CD4-positive, alpha-beta T cell treated with Interleukin-1 beta for 1 hour (primary cell): Measurements from ENCODE around the gene CCL25.

Source experiments
- DNase-seq, 2 donors: peaks; one replicate each; pipeline ENCODE4 v3.0.0-alpha.2; 2020 to 2022

The CCL25 gene

GRCh38 chr19:8046569-8047165 is 5.9 kb upstream of the CCL25 start:
- no peak for DNase-seq

GRCh38 chr19:8050274-8051096 is 2.1 kb upstream of the CCL25 start:
- peak; percentile 87 to 95 for DNase-seq

GRCh38 chr19:8054169-8054568 is 1.6 kb downstream of the CCL25 start:
- no peak for DNase-seq

GRCh38 chr19:8056533-8056932 is 4.0 kb downstream of the CCL25 start:
- no peak for DNase-seq

- no peak for DNase-seq
Observed at GRCh38 chr19:8057545-8058270, 5.1 kb downstream of the CCL25 start.

- DNase-seq, result no peak
Observed at GRCh38 chr19:8064911-8065874, 12.6 kb downstream of the CCL25 start.

GRCh38 chr19:8065875-8066261 is 13.3 kb downstream of the CCL25 start:
- DNase-seq, result no peak

- no peak for DNase-seq
Observed at GRCh38 chr19:8069096-8069973, 16.8 kb downstream of the CCL25 start.

GRCh38 chr19:8071912-8072311 is 19.4 kb downstream of the CCL25 start:
- no peak for DNase-seq

- no peak for DNase-seq
Observed at GRCh38 chr19:8074501-8074900, 21.9 kb downstream of the CCL25 start.

- no peak for DNase-seq
Observed at GRCh38 chr19:8075158-8076074, 22.9 kb downstream of the CCL25 start.

- DNase-seq, result no peak
Observed at GRCh38 chr19:8079988-8080387, 27.4 kb downstream of the CCL25 start.

- no peak for DNase-seq
Observed at GRCh38 chr19:8080832-8081231, 28.3 kb downstream of the CCL25 start.

- no peak for DNase-seq
Observed at GRCh38 chr19:8081569-8082550, 29.3 kb downstream of the CCL25 start.

- no peak for DNase-seq
Observed at GRCh38 chr19:8083141-8083540, 30.6 kb downstream of the CCL25 start.

- DNase-seq, result no peak
Observed at GRCh38 chr19:8084152-8084551, 31.6 kb downstream of the CCL25 start.

GRCh38 chr19:8085598-8086408 is 33.2 kb downstream of the CCL25 start:
- peak in 1 of 2 donors; percentile 4 for DNase-seq

GRCh38 chr19:8086849-8087248 is 34.3 kb downstream of the CCL25 start:
- no peak for DNase-seq
